ENCODE measurements around the gene ASTN2. TPM values are rescaled to one million over a fixed set of nuclear protein-coding genes. Genes with fewer than 3 reads are reported as not detected.

The ASTN2 gene
- total RNA-seq, 1 donor from 2014 or later: 15.9 TPM

DNA sequence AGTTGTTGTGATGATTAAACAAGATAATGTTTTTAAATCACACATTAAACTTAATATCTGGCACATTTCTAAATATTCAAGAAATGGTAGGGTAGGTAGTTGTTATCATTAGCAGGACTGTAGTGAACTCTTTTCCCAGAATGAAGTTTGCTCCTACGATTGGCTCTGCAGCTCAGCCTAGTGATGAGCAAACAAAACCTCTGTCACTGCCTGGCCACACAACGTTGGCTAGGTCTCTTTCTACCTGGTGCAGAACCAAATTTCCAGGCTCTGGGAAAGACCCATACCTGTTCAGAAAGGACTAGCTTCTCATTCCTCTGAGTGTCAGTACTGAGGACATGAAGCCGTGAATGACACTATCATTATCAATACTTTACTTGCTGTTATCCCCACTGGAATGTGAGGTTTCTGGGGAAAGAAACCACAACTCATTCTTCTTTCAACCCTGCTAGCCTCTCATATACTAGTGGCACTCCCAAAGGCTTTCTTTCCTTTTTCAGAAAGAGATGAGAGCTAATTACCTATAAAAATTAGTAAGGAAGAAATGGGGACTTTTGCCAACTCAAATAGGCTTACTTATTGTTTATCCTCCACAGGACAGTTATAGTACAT lies 947.0 kb downstream of the ASTN2 start:
- TF ChIP-seq, protein P1, sequence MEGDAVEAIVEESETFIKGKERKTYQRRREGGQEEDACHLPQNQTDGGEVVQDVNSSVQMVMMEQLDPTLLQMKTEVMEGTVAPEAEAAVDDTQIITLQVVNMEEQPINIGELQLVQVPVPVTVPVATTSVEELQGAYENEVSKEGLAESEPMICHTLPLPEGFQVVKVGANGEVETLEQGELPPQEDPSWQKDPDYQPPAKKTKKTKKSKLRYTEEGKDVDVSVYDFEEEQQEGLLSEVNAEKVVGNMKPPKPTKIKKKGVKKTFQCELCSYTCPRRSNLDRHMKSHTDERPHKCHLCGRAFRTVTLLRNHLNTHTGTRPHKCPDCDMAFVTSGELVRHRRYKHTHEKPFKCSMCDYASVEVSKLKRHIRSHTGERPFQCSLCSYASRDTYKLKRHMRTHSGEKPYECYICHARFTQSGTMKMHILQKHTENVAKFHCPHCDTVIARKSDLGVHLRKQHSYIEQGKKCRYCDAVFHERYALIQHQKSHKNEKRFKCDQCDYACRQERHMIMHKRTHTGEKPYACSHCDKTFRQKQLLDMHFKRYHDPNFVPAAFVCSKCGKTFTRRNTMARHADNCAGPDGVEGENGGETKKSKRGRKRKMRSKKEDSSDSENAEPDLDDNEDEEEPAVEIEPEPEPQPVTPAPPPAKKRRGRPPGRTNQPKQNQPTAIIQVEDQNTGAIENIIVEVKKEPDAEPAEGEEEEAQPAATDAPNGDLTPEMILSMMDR (conservative IDR thresholded peaks at IDR 0.05): no peak
- Mint-ChIP-seq H3K27me3 (no peaks in the 10 kb centered on the region), H3K36me3 (no peaks in the 10 kb centered on the region), H3K9me3 (no peaks in the 10 kb centered on the region), H3K4me3 (no peak overlapping the region), H3K27ac (no peak overlapping the region), H3K4me1 (ENCODE audit: unreplicated experiment) (peaks cover 54% of the 10 kb centered on the region)
- DNase-seq (ENCODE audit: extremely low spot score, unreplicated experiment): no peak

DNA sequence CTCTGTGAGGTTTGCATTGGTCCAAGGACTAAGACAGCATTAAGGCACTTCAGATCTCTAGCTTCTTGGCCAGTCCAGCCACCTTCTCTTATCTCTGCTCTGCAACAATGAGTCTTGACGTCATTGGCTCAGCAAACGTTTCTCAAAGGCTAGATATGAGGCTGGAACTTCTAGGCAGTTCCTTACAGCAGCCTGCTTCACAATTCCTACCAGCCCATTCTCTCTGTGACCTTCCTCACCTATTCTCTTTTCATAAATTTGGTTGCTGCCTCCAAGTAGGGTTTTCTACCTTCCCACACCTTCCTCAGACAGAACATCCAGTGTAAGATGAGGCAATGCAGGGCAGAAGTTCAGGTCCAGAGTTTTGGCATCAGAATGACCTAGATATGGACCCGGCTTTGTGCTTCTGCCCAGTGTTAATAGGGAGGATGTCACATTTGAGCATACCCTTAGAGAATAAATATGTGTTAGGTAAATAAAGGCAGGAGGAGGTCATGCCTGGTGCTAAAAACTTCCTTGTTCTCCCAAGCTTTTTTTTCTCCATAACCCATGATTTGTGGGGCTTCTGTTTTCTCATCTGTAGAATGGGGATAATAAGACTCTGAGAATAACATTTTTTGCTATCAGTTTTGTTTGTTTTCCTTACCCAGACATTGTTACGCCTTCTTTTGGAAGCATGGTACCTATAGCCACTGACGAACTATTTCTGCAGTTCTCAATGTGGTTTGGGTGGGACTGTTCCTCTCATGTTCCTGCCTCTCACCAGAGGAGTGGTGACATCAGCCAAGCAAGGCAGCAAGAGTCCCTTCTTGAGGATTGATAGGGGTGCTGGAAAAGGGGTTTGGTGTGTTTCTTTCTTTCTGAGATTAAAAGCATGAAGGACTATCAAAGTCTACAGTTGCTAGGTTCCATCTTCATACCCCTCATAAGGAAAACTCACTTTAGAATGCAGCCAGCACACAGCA lies 948.3 kb downstream of the ASTN2 start:
- no peaks in the 10 kb centered on the region for H3K9me3 Mint-ChIP-seq
- DNase-seq (ENCODE audit: extremely low spot score, unreplicated experiment): no peak
- no peak overlapping the region for H3K4me3 Mint-ChIP-seq
- TF ChIP-seq, protein P1 (conservative IDR thresholded peaks at IDR 0.05): no peak
- no peaks in the 10 kb centered on the region for H3K36me3 Mint-ChIP-seq
- H3K27me3 Mint-ChIP-seq: no peaks in the 10 kb centered on the region
- no peak overlapping the region for H3K27ac Mint-ChIP-seq
- H3K4me1 Mint-ChIP-seq (ENCODE audit: unreplicated experiment): peaks cover 45% of the 10 kb centered on the region

- no peaks in the 10 kb centered on the region for H3K36me3 Mint-ChIP-seq
- no peaks in the 10 kb centered on the region for H3K27me3 Mint-ChIP-seq
- H3K9me3 Mint-ChIP-seq: no peaks in the 10 kb centered on the region
- DNase-seq (ENCODE audit: extremely low spot score, unreplicated experiment): no peak
- H3K4me1 Mint-ChIP-seq (ENCODE audit: unreplicated experiment): peaks cover 37% of the 10 kb centered on the region
- TF ChIP-seq, protein P1 (conservative IDR thresholded peaks at IDR 0.05): no peak
- H3K4me3 Mint-ChIP-seq: no peak overlapping the region
- H3K27ac Mint-ChIP-seq: no peak overlapping the region
Measured at GRCh38 chr9:116465576-116466270, 949.1 kb downstream of the ASTN2 start.

- TF ChIP-seq, protein P1 (conservative IDR thresholded peaks at IDR 0.05): no peak
- H3K4me3 Mint-ChIP-seq: no peak overlapping the region
- no peak overlapping the region for H3K27ac Mint-ChIP-seq
- DNase-seq (ENCODE audit: extremely low spot score, unreplicated experiment): no peak
- H3K4me1 Mint-ChIP-seq (ENCODE audit: unreplicated experiment): peaks cover 31% of the 10 kb centered on the region
- H3K9me3 Mint-ChIP-seq: no peaks in the 10 kb centered on the region
- no peaks in the 10 kb centered on the region for H3K36me3 Mint-ChIP-seq
- H3K27me3 Mint-ChIP-seq: no peaks in the 10 kb centered on the region
Measured at GRCh38 chr9:116464987-116465571, 949.8 kb downstream of the ASTN2 start.

- DNase-seq (ENCODE audit: extremely low spot score, unreplicated experiment): no peak
- peaks cover 31% of the 10 kb centered on the region for H3K4me1 Mint-ChIP-seq (ENCODE audit: unreplicated experiment)
- H3K4me3 Mint-ChIP-seq: no peak overlapping the region
- no peaks in the 10 kb centered on the region for H3K36me3 Mint-ChIP-seq
- no peak overlapping the region for H3K27ac Mint-ChIP-seq
- no peaks in the 10 kb centered on the region for H3K27me3 Mint-ChIP-seq
- H3K9me3 Mint-ChIP-seq: no peaks in the 10 kb centered on the region
- TF ChIP-seq, protein P1 (conservative IDR thresholded peaks at IDR 0.05): no peak
Measured at GRCh38 chr9:116464423-116464822, 950.4 kb downstream of the ASTN2 start.
